NOMO-1 treated with dmso at 0.1 percent for 144 hours (cell line): ENCODE measurements around the gene HCAR3.
"Not testable (repeated sequence)": the region's sequence is repeated elsewhere in the genome, so short reads cannot be mapped to it uniquely, and the experiment has no call there.

Source experiments
- DNase-seq: peaks from one replicate; lab custom pipeline; 2025; ENCODE audit not compliant: unreplicated experiment; lab: John Stamatoyannopoulos, UW

The HCAR3 gene

DNA sequence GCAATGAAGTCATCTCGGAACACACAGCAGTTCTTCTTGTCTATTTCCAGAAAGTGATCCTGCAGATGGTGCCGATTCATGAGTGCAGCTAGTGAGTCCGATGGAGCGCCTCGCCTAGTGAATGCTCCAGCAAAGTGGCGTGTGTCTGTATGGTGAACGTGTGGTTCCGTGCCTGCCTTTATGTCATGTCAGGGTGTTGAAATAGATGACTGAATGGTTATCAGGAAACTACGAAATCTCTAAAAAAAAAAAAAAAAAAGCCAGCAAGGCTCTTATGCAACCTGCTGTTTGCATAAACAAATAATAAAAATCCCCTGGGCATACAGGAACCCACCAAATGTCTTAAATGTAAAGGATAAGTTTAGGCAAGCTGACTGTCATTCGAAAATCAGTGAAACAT, at the start of gene HCAR3:
Gene HCAR3, minus strand, starts transcription at position 154 of the 400 bp plus-strand sequence. Its CDS starts 74 bp downstream, at position 80.
- DNase-seq = peak; percentile 48

DNA sequence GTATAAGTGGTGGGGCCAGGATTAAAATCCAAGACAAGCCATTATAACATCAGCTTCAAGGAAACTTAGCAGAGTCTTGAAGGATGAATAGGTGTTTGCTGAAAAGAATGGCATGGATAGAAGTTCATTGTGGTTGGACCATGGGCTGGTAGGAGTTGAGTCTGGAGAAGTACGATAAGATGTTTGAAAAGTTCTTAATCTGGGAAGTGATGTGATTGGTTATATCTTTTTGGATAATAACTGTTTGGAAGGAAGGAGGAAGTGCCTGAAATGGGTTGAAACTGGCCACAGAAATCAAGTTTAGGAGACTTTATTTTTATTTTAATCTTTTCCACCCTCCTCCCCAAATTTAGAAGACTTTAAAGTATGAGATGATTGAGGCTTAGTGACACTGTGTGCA, 41.0 kb upstream of the HCAR3 start:
- no peak for DNase-seq

- DNase-seq = no peak
Observed at GRCh38 chr12:122754790-122755189, 38.2 kb upstream of the HCAR3 start.

DNA sequence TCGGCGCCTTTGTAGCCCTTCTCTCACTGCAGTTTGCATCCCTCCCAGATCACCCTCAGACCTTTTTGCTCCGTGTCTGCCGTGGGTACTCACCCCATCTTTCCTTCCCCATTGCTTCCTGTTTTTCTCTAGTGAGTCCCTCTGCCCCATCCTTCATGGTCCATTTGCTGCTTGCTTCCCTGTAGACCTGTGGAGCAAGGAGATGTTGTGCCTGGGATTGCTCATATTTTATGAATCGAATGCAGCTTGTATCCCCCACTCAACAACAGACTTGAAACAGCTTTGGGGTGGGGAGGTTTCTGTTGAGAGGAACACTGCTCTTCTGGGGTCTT, 36.7 kb upstream of the HCAR3 start:
- DNase-seq = no peak

GRCh38 chr12:122752464-122753318, 36.1 kb upstream of the HCAR3 start, which contains the start of gene DENR:
TSS of gene DENR (plus strand) at chr12:122752824. CDS start at chr12:122753702, 878 bp downstream.
- DNase-seq = peak; percentile 96

DNA sequence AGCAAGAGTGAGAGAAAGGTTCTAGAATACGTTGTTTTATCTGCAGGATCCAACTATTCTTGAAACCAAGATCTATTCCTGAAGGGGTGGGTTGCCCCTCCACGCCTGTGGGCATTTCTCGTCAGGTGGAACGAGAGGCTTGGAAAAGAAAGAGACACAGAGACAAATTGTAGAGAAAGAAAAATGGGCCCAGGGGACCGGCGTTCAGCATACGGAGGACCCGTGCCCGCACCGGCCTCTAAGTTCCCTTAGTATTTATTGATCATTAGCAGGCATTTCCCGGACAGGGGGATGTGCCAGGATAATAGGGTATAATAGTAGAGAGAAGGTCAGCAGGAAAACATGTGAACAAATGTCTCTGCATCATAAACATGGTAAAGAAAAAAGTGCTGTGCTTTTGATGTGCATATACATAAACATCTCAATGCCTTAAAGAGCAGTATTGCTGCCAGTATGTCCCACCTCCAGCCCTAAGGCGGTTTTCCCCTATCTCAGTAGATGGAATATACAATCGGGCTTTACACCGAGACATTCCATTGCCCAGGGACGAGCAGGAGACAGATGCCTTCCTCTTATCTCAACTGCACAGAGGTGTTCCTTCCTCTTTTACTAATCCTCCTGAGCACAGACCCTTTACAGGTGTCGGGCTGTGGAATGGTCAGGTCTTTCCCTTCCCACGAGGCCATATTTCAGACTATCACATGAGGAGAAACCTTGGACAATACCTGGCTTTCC, 34.3 kb upstream of the HCAR3 start:
- not testable (repeated sequence) for DNase-seq

- DNase-seq = no peak
Observed at GRCh38 chr12:122749569-122750332, 33.1 kb upstream of the HCAR3 start.

DNA sequence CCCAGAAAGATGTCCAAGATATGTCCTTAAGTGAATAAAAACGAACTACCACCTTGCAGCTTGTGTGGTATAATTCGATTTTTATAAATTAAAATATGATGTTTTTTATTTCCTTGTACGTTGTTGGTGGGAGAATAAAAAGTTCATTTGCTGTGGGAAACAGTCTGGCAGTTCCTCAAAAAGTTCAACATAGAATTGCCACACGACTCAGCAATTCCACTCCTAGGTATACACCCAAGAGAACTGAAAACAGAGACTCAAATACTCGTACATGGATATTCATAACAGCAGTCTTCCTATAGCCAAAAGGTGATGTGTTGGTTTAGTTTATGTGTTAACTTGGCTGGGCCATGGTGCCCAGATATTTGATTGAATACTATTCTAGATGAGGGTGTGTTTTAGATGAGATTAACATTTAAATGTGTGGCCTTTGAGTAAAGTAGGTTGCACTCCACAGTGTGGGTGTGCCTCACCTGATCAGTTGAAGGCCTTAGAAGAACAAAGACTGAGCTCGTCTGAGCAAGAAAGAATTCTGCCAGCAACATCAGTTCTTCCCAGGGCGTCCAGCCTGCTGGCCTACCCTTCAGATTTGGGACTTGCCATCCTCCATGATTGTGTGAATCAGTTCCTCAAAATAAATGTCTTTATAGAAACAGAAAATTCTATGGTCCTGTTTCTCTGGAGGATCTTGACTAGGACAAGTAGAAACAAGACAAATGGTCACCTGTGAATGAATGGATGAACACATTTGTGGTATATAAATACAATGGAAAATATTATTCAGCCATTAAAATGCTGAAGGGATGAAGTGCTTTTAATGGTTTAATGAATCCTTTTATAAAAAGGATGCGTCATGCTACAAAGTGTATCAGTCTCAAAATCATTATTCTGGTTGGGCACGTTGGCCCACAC, 30.9 kb upstream of the HCAR3 start:
- no peak for DNase-seq

GRCh38 chr12:122743895-122744525, 27.4 kb upstream of the HCAR3 start:
- peak; percentile 46 for DNase-seq

GRCh38 chr12:122740351-122740750, 23.7 kb upstream of the HCAR3 start:
- no peak for DNase-seq

- no peak for DNase-seq
Observed at GRCh38 chr12:122738571-122738970, 22.0 kb upstream of the HCAR3 start.

GRCh38 chr12:122732611-122733010, 16.0 kb upstream of the HCAR3 start:
- DNase-seq = no peak

DNA sequence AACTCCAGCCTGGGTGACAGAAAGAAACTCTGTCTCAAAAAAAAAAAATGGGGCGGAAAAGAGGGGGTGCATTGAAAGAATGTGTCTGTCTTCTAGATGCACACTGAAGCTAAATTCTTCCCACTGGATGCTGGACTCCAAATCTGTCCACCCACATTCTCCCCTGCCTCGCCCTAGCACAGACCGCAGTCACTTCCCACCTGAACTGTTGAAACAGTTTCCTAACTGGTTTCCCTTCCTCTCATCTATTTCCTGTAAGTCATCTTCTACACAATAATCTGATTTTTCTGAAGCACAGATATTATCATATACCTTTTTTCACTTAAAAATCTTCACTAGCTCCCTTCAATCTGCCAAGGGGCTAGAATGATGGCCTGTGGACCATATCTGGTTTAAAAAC, 15.6 kb upstream of the HCAR3 start:
- DNase-seq = peak; percentile 19

- no peak for DNase-seq
Observed at GRCh38 chr12:122730215-122731014, 13.8 kb upstream of the HCAR3 start, which contains the start of gene HCAR1. TSS of gene HCAR1 (minus strand) at chr12:122730844. CDS start at chr12:122730339, 505 bp downstream.

DNA sequence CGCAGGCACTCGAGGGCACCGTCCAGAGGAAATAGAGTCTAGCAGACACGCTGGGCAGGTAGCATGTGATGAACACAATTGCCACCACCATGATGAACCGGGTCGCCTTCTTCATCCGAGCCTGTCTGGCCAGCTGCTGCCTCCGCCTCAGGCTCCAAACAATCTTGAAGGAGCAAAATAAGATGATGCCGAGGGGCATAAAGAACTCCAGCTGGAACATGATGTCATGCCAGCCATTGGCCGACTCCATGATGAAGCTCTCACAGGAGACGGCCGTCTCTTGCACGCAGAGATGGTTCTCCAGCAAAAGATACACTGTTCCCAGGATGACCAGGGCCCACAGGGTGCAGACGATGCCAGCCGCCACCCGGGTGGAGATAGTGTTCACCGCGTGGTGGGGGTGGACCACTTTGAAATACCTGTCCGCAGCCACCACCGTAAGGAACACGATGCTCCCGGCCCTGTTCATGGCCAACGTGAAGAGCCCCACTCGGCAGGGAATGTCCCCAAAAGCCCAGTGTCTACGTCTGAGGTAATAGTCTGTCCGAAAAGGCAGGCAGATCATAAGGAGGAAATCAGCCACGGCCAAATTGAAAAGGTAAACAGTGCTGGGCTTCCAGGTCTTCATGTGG, 13.1 kb upstream of the HCAR3 start:
- no peak for DNase-seq

- peak; percentile 63 for DNase-seq
Observed at GRCh38 chr12:122726080-122726558, 9.5 kb upstream of the HCAR3 start.

GRCh38 chr12:122725452-122726079, 9.0 kb upstream of the HCAR3 start:
- DNase-seq = no peak
